Measurements from ENCODE around the gene DENND4B. TPM values are rescaled to one million over a fixed set of nuclear protein-coding genes. Genes with fewer than 3 reads are reported as not detected.
A peak's percentile ranks its signal among the peaks of the same experiment; 100 is the strongest.

Gene DENND4B
- total RNA-seq, 1 donor from 2014 or later, result 44.6 TPM

DNA sequence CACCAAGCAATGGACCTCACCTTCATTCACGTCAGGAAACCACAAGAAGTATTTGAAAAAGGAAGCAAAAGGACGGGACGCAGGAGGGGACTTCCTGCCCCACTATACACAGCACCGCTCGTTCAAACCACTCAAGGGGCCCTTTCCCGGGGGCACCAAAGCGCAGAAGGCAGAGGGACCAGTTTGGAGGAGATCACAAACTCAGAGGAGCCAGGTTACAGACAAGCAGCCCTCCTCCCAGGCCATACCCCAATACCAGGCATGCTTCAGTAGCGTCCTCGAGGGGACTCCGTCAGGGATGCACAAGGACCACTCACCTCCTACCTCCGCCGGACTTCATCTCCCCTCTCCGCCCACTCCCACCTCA, 11.2 kb upstream of the DENND4B start:
- Histone ChIP-seq H3K36me3 (peaks cover 35% of the 10 kb centered on the region), H3K27ac (replicated peaks) (peak overlapping the region; percentile 98), H3K4me1 (peaks cover 85% of the 10 kb centered on the region), H3K9me3 (replicated peaks) (no peaks in the 10 kb centered on the region), H3K4me3 (peak overlapping the region; percentile 98), H3K27me3 (ENCODE audit: low read depth) (no peaks in the 10 kb centered on the region)
- intact Hi-C loops (cut with micrococcal nuclease), result no loop called here
- TF ChIP-seq CTCF (IDR thresholded peaks at IDR 0.05; ENCODE audit: borderline replicate concordance), result no peak
- no peak for DNase-seq

- Histone ChIP-seq H3K9me3 (replicated peaks) (no peaks in the 10 kb centered on the region), H3K4me1 (peaks cover 80% of the 10 kb centered on the region), H3K4me3 (peak overlapping the region; percentile 98), H3K36me3 (peaks cover 40% of the 10 kb centered on the region), H3K27ac (replicated peaks) (peak overlapping the region; percentile 98), H3K27me3 (ENCODE audit: low read depth) (no peaks in the 10 kb centered on the region)
- intact Hi-C loops (cut with micrococcal nuclease), result no loop called here
- DNase-seq, result no peak
- TF ChIP-seq CTCF (IDR thresholded peaks at IDR 0.05; ENCODE audit: borderline replicate concordance), result no peak
Measured at GRCh38 chr1:153956997-153957715, 10.6 kb upstream of the DENND4B start.

- peaks cover 56% of the 10 kb centered on the region for H3K4me1 ChIP-seq
- TF ChIP-seq CTCF (IDR thresholded peaks at IDR 0.05; ENCODE audit: borderline replicate concordance), result no peak
Measured at GRCh38 chr1:153954826-153955225, 8.3 kb upstream of the DENND4B start.

DNA sequence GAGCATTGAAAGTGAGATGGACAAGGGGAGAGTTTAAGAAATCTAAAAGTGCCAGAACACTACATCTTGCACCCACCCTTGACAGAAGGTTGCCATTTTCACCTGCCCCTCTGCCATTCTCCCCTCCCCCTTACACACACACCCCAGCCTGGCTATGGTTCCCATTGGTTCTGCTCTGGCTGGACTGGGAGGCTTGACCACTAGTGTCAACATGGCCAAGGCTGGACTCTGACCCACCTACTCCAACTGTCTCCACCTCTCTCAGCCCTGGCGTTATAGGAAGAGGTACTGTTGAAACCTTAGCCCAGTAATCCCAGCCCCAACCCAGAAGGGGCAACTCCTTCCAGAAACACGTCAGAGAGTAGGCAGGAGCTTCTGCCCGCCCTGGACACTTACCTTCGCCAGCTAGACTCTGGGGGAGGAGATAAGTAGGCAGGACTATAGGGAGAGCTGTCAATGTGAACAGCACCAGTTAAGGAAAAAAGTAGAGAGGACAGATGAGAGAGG, 7.4 kb upstream of the DENND4B start:
- Histone ChIP-seq H3K9me3 (replicated peaks) (no peaks in the 10 kb centered on the region), H3K4me3 (no peak overlapping the region), H3K27me3 (ENCODE audit: low read depth) (no peaks in the 10 kb centered on the region), H3K27ac (replicated peaks) (no peak overlapping the region), H3K36me3 (peaks cover 57% of the 10 kb centered on the region), H3K4me1 (peaks cover 47% of the 10 kb centered on the region)
- no peak for DNase-seq
- TF ChIP-seq CTCF (IDR thresholded peaks at IDR 0.05; ENCODE audit: borderline replicate concordance), result no peak
- intact Hi-C loops (cut with micrococcal nuclease), result no loop called here

More at GRCh38 chr1:153954826-153955225, 8.3 kb upstream of the DENND4B start:
- H3K27ac ChIP-seq (replicated peaks), result no peak overlapping the region
- H3K36me3 ChIP-seq, result peaks cover 48% of the 10 kb centered on the region
- no peaks in the 10 kb centered on the region for H3K27me3 ChIP-seq (ENCODE audit: low read depth)
- H3K4me3 ChIP-seq, result no peak overlapping the region
- H3K9me3 ChIP-seq (replicated peaks), result no peaks in the 10 kb centered on the region
- DNase-seq, result no peak
- intact Hi-C loops (cut with micrococcal nuclease), result no loop called here

DNA sequence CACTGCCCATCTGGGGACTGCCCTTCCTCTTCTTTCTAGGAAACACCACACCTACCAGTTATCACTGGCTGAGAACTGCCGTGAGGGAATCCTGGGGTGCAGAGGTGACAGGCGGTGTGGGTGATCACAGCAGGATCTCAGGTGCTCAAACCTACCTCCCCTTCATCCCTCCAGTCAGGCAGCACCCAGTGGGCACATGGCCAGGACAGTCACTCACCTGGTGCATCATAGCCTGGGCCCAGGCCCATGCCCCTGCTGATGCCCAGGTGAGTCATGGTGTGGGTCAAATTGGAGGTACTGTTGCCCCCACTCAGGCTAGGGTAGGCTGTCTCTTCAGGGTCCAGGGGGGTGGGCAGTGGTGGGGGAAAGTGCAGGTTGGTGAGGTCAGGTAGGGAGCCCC, 5.3 kb upstream of the DENND4B start:
- Histone ChIP-seq H3K27me3 (ENCODE audit: low read depth) (no peaks in the 10 kb centered on the region), H3K36me3 (peaks cover 72% of the 10 kb centered on the region), H3K4me1 (peaks cover 34% of the 10 kb centered on the region), H3K27ac (replicated peaks) (no peak overlapping the region), H3K9me3 (replicated peaks) (no peaks in the 10 kb centered on the region), H3K4me3 (no peak overlapping the region)
- DNase-seq, result no peak
- intact Hi-C loops (cut with micrococcal nuclease), result no loop called here
- TF ChIP-seq CTCF (IDR thresholded peaks at IDR 0.05; ENCODE audit: borderline replicate concordance), result no peak
